Measurements from ENCODE around the gene GRIN3B.

The GRIN3B gene

DNA sequence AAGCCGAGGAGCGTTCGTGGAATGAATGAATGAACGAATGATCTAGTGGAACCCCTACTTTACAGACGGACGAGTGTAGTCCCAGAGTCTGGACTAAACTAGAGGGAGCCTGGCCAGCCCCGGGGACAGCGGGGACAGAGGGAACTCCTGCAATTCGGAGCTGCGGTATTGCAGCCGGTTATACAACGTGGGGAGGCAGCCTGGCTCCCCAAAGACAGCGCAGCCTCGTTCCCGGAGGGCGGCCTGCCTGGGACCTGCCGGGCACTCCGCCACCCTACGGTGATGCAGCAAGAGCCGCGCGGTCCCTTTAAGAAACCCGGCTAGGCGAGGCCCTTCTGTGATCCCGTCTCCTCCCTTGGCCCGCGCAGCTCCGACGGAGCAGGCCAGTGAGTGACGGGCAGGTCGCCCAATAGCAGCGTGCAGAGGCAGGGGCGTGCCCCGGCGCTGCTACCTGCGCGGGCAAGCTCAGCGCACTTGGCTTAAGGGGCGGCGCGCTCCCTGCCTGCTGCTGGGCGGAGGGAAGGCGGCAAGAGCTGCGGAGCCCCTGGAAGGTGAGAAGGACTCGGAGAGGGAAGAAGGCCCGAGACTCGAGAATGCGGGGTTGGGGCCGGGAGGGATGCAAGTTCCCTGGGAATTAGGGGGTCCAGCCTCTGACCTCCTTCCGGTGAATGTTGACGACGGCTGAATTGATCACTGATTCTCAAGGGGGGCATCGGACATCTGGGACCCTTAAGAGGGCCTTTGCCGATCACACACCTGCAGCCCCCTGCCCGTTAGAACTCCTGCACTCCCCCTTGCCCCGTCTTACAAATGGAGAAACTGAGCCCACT, 39.6 kb downstream of the GRIN3B start, which contains the start of gene ABCA7 (continued):
- TF ChIP-seq, protein P1, sequence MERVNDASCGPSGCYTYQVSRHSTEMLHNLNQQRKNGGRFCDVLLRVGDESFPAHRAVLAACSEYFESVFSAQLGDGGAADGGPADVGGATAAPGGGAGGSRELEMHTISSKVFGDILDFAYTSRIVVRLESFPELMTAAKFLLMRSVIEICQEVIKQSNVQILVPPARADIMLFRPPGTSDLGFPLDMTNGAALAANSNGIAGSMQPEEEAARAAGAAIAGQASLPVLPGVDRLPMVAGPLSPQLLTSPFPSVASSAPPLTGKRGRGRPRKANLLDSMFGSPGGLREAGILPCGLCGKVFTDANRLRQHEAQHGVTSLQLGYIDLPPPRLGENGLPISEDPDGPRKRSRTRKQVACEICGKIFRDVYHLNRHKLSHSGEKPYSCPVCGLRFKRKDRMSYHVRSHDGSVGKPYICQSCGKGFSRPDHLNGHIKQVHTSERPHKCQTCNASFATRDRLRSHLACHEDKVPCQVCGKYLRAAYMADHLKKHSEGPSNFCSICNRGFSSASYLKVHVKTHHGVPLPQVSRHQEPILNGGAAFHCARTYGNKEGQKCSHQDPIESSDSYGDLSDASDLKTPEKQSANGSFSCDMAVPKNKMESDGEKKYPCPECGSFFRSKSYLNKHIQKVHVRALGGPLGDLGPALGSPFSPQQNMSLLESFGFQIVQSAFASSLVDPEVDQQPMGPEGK (CRISPR knock-in tag; IDR thresholded peaks at IDR 0.05; ENCODE audit: borderline replicate concordance) = peak; percentile 83; the same call in 1 of the 2 replicates
- TF ChIP-seq ARNTL (CRISPR knock-in tag; IDR thresholded peaks at IDR 0.05; ENCODE audit: borderline replicate concordance, low read depth) (no peak), ZNF8 (CRISPR knock-in tag; IDR thresholded peaks at IDR 0.05) (no peak), ZNF70 (CRISPR knock-in tag; IDR thresholded peaks at IDR 0.05) (no peak), GLIS3 (CRISPR knock-in tag; IDR thresholded peaks at IDR 0.05) (peak; percentile 89)

DNA sequence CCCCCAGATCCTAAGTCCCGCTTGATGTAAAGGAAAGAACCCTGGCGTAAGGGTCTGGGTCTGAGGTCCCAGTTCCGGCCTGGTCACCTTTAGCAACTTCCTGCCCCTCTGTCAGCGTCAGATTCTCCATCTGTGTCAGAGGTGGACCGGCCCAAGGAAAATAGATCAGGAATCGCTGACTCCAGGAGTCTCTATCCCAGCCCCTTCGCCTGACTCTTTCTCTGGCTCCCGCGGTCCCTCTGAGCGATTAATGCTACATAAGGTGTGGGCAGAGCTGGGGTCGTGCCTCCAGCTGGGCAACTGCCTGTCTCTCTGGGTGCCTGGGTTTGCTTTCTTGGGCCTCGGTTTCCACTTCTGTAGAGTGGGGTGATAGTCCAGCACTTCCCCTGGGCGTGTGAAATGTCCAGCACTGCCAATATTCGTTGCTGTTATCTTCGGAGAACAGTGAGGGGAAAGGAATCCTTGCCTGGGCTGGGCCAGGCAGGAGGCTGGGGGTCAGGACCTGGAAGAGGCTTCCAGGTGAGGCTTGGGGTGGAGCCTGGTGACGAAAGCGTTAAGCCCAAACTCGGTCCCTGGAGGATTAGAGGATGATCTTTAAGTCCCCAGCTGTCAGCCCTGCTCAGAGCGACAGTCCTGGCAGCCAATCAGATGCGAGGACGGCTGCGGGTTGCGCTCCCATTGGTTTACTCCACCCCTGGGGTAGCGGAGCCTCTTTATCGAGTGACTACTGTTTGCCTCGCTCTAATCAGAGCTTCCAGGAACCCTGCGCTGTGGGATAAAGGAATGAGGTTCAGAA, 40.5 kb downstream of the GRIN3B start:
- TF ChIP-seq OSR1 (CRISPR knock-in tag; IDR thresholded peaks at IDR 0.05) (no peak), ZFP3 (CRISPR knock-in tag; IDR thresholded peaks at IDR 0.05) (no peak), RARB (CRISPR knock-in tag; IDR thresholded peaks at IDR 0.05) (no peak), ZNF565 (CRISPR knock-in tag; conservative IDR thresholded peaks at IDR 0.05; ENCODE audit: low read depth) (no peak), SNAI2 (CRISPR knock-in tag; IDR thresholded peaks at IDR 0.05) (no peak), ZNF70 (CRISPR knock-in tag; IDR thresholded peaks at IDR 0.05) (no peak), ZFP30 (CRISPR knock-in tag; IDR thresholded peaks at IDR 0.05) (no peak), BACH2 (CRISPR knock-in tag; IDR thresholded peaks at IDR 0.05; ENCODE audit: borderline replicate concordance) (no peak), ZNF8 (CRISPR knock-in tag; IDR thresholded peaks at IDR 0.05) (no peak), CSDC2 (CRISPR knock-in tag; IDR thresholded peaks at IDR 0.05) (no peak), GLIS3 (CRISPR knock-in tag; IDR thresholded peaks at IDR 0.05) (no peak)
- TF ChIP-seq, protein P2, sequence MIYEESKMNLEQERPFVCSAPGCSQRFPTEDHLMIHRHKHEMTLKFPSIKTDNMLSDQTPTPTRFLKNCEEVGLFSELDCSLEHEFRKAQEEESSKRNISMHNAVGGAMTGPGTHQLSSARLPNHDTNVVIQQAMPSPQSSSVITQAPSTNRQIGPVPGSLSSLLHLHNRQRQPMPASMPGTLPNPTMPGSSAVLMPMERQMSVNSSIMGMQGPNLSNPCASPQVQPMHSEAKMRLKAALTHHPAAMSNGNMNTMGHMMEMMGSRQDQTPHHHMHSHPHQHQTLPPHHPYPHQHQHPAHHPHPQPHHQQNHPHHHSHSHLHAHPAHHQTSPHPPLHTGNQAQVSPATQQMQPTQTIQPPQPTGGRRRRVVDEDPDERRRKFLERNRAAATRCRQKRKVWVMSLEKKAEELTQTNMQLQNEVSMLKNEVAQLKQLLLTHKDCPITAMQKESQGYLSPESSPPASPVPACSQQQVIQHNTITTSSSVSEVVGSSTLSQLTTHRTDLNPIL (CRISPR knock-in tag; IDR thresholded peaks at IDR 0.05; ENCODE audit: low read depth) = no peak
- TF ChIP-seq, protein P3, sequence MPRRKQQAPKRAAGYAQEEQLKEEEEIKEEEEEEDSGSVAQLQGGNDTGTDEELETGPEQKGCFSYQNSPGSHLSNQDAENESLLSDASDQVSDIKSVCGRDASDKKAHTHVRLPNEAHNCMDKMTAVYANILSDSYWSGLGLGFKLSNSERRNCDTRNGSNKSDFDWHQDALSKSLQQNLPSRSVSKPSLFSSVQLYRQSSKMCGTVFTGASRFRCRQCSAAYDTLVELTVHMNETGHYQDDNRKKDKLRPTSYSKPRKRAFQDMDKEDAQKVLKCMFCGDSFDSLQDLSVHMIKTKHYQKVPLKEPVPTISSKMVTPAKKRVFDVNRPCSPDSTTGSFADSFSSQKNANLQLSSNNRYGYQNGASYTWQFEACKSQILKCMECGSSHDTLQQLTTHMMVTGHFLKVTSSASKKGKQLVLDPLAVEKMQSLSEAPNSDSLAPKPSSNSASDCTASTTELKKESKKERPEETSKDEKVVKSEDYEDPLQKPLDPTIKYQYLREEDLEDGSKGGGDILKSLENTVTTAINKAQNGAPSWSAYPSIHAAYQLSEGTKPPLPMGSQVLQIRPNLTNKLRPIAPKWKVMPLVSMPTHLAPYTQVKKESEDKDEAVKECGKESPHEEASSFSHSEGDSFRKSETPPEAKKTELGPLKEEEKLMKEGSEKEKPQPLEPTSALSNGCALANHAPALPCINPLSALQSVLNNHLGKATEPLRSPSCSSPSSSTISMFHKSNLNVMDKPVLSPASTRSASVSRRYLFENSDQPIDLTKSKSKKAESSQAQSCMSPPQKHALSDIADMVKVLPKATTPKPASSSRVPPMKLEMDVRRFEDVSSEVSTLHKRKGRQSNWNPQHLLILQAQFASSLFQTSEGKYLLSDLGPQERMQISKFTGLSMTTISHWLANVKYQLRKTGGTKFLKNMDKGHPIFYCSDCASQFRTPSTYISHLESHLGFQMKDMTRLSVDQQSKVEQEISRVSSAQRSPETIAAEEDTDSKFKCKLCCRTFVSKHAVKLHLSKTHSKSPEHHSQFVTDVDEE (CRISPR knock-in tag; IDR thresholded peaks at IDR 0.05) = no peak
- ATAC-seq = peak; percentile 70

- ATAC-seq = peak; percentile 0
- TF ChIP-seq ARNTL (CRISPR knock-in tag; IDR thresholded peaks at IDR 0.05; ENCODE audit: borderline replicate concordance, low read depth) (no peak), ZC3H10 (CRISPR knock-in tag; IDR thresholded peaks at IDR 0.05) (no peak), BACH2 (CRISPR knock-in tag; IDR thresholded peaks at IDR 0.05; ENCODE audit: borderline replicate concordance) (no peak), GLIS3 (CRISPR knock-in tag; IDR thresholded peaks at IDR 0.05) (no peak), ZNF565 (CRISPR knock-in tag; conservative IDR thresholded peaks at IDR 0.05; ENCODE audit: low read depth) (no peak), TOX (CRISPR knock-in tag; IDR thresholded peaks at IDR 0.05; ENCODE audit: borderline replicate concordance) (no peak), SNAI2 (CRISPR knock-in tag; IDR thresholded peaks at IDR 0.05) (no peak), PPARA (CRISPR knock-in tag; IDR thresholded peaks at IDR 0.05; ENCODE audit: borderline replicate concordance) (no peak), OSR1 (CRISPR knock-in tag; IDR thresholded peaks at IDR 0.05) (no peak), ZFP3 (CRISPR knock-in tag; IDR thresholded peaks at IDR 0.05) (no peak), TCF4 (CRISPR knock-in tag; IDR thresholded peaks at IDR 0.05; ENCODE audit: borderline replicate concordance) (no peak), ISL1 (CRISPR knock-in tag; IDR thresholded peaks at IDR 0.05) (no peak), ZFP30 (CRISPR knock-in tag; IDR thresholded peaks at IDR 0.05) (no peak)
- TF ChIP-seq, protein P4, sequence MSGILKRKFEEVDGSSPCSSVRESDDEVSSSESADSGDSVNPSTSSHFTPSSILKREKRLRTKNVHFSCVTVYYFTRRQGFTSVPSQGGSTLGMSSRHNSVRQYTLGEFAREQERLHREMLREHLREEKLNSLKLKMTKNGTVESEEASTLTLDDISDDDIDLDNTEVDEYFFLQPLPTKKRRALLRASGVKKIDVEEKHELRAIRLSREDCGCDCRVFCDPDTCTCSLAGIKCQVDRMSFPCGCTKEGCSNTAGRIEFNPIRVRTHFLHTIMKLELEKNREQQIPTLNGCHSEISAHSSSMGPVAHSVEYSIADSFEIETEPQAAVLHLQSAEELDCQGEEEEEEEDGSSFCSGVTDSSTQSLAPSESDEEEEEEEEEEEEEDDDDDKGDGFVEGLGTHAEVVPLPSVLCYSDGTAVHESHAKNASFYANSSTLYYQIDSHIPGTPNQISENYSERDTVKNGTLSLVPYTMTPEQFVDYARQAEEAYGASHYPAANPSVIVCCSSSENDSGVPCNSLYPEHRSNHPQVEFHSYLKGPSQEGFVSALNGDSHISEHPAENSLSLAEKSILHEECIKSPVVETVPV (CRISPR knock-in tag; IDR thresholded peaks at IDR 0.05) = no peak
- TF ChIP-seq, protein P3 (CRISPR knock-in tag; IDR thresholded peaks at IDR 0.05) = no peak
- TF ChIP-seq, protein P2 (CRISPR knock-in tag; IDR thresholded peaks at IDR 0.05; ENCODE audit: low read depth) = no peak
Measured at GRCh38 chr19:1041272-1041834, 41.1 kb downstream of the GRIN3B start.
